Spleen (tissue), 11 donors: ENCODE results near the gene SSR3. TPM values are rescaled to one million over a fixed set of nuclear protein-coding genes. Genes with fewer than 3 reads are reported as not detected.

Experiments
- DNase-seq: peaks from one replicate; pipeline ENCODE4 v3.0.0-alpha.2; 2020
- H3K27ac ChIP-seq, 8 donors: fragments of 200-600 bp; sonication (generic) in 7 of 8; 1 replicate in 4 of 8; 2 replicates in 4 of 8; pipeline versions ENCODE4 v1.5.0 to v1.8.0; 2016 to 2021; ENCODE audit warnings: inconsistent platforms in 4 of 8, mild to moderate bottlenecking in 4 of 8, moderate library complexity in 1 of 8
- H3K27me3 ChIP-seq, 7 donors: fragments of 200-600 bp; sonication (generic) in 6 of 7; replicated peaks in 1 of 7; 1 replicate in 4 of 7; 2 replicates in 3 of 7; pipeline versions ENCODE4 v1.5.0 to v1.8.0; 2016 to 2021; ENCODE audit warnings: inconsistent platforms in 3 of 7, mild to moderate bottlenecking in 1 of 7
- H3K36me3 ChIP-seq, 6 donors: fragments of 200-600 bp; sonication (generic) in 5 of 6; 1 replicate in 4 of 6; 2 replicates in 2 of 6; pipeline versions ENCODE4 v1.5.0 to v1.8.0; 2016 to 2021; ENCODE audit warnings: inconsistent platforms in 2 of 6
- H3K4me1 ChIP-seq, 6 donors: fragments of 200-600 bp; sonication (generic) in 5 of 6; 1 replicate in 3 of 6; 2 replicates in 3 of 6; pipeline versions ENCODE4 v1.5.0 to v1.8.0; 2016 to 2021; ENCODE audit warnings: inconsistent platforms in 3 of 6
- H3K4me3 ChIP-seq, 8 donors: fragments of 200-600 bp; sonication (generic) in 7 of 8; 1 replicate in 4 of 8; 2 replicates in 4 of 8; pipeline versions ENCODE4 v1.5.0 to v1.8.0; 2016 to 2021; ENCODE audit warnings: inconsistent platforms in 4 of 8, mild to moderate bottlenecking in 4 of 8, moderate library complexity in 2 of 8
- H3K9me3 ChIP-seq, 8 donors: fragments of 200-600 bp; sonication (generic) in 7 of 8; 1 replicate in 4 of 8; 2 replicates in 4 of 8; pipeline versions ENCODE4 v1.5.0 to v1.8.0; 2016 to 2021; ENCODE audit warnings: inconsistent platforms in 4 of 8
- POLR2A ChIP-seq, 3 donors: fragments of 450-650 bp; IDR thresholded peaks; one replicate each; pipeline ENCODE4 v1.5.1; 2017; ENCODE audit warnings: antibody characterized with exemption in 3 of 3, mild to moderate bottlenecking in 1 of 3
- POLR2AphosphoS5 ChIP-seq, 3 donors: sonication (generic); formaldehyde crosslinking; IDR thresholded peaks; one replicate each; pipeline ENCODE4 v1.5.1; 2017; ENCODE audit warnings: antibody characterized with exemption in 3 of 3
- whole genome bisulfite sequencing, 5 donors: extraction: QIAGEN DNeasy Blood & Tissue Kit in 3 of 5; methylation state at CpG; one replicate each; pipeline versions ENCODE4 v1.1.5 to v1.1.7; 2013 to 2018; 5-methylcytosine and 5-hydroxymethylcytosine counted together
- intact Hi-C: fragments of 100-400 bp; cut with DNase I; formaldehyde crosslinking; loops from one replicate; pipeline ENCODE4 v1.15.0; 2023; ENCODE audit warnings: low total_unique reads
- polyA plus RNA-seq, 3 donors: library from polyadenylated mRNA; stranded (reverse); fragments of 200-250 nt; gene quantifications; one replicate each; pipeline ENCODE4 v1.2.1, GENCODE V29; 2013
- total RNA-seq, 7 donors: library from RNA; depleted of rRNA in 3 of 7; stranded (reverse); fragments of >200 nt in 3 of 7; fragmentation: NEBNext Ultra II Directional in 4 of 7; extraction: Animal tissue kit (Norgen Biotek cat#: 25700) in 4 of 7; gene quantifications; one replicate each; pipeline versions ENCODE4 v1.1.0 to v1.2.1, GENCODE V29; 2016 to 2021
- TF ChIP-seq, protein P1 (sequence below), 11 experiments: fragments of 200-600 bp in 7 of 11; fragments of 450-650 bp in 4 of 11; sonication (generic) in 4 of 11; IDR thresholded peaks in 8 of 11; conservative IDR thresholded peaks in 3 of 11; 1 replicate in 7 of 11; 2 replicates in 4 of 11; pipeline versions ENCODE4 v1.4.0 to v1.8.0; 2016 to 2021; ENCODE audit warnings: antibody characterized with exemption in 11 of 11, inconsistent platforms in 4 of 11, mild to moderate bottlenecking in 1 of 11
- donor health status: healthy with polysubstance abuse.
- donor health status: DM: no; HTN: no; CAD: no; lungs with moderate emphysema.
- donor health status: DM: no; HTN: no; CAD: no.
- donor health status: Bipolar disorder and iron deficiency.
- donor health status: healthy.
- donor health status: DM: no; HTN: no; CAD: no.
- donor health status: DM: yes; HTN: yes; CAD: no.

Gene SSR3
- total and polyA plus RNA-seq, 10 donors: 36.6 to 123 (median 96.7) TPM

DNA sequence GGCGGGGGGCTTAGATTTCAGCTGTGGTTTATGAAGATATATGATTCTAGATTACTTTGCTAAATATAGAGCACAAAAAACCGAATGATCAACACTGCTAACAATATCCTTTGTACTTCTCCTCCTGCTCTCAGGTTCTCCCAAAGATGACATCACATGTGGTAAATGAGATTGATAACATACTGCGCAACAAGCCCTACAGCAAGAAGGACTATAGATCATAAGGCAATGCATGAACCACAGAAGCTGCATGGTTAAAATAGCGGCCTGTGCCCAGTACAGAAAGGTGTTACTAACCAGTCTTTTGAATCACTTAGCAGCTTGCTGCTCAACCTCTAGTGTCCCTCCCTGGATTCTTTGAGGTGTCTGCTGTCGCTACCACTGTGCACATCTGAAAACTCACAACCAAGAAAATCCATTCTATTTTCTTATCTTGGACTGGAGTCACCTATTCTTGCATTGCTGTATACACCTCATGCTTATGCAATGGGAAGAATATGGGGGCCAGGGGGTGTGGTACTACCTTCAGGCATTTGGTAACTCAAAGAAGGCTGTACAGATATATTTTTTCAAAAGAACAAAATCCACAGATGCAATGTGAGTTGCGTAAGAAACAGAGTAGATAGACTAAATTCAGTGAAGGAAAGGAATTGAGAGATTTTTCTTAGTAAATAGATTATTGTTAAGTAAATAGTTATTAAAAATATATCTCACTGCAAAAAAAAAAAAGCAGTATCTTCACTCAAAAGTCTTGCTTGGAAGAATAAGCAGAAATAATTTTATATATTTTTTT is 18.2 kb downstream of the SSR3 start:
- DNase-seq: no peak
- Histone ChIP-seq H3K27ac (no peak overlapping the region), H3K27me3 (no peaks in the 10 kb centered on the region), H3K4me1 (peaks cover 0 to 7% (median 0%) of the 10 kb centered on the region in 6 donors), H3K4me3 (no peak overlapping the region), H3K36me3 (peaks cover 0 to 54% (median 15%) of the 10 kb centered on the region in 6 donors), H3K9me3 (no peaks in the 10 kb centered on the region)
- intact Hi-C loops: no loop called here
- WGBS, 5 donors: 84 to 91% (median 89%) methylated on average over 6 of the region's 6 CpGs
- TF ChIP-seq, protein P1, sequence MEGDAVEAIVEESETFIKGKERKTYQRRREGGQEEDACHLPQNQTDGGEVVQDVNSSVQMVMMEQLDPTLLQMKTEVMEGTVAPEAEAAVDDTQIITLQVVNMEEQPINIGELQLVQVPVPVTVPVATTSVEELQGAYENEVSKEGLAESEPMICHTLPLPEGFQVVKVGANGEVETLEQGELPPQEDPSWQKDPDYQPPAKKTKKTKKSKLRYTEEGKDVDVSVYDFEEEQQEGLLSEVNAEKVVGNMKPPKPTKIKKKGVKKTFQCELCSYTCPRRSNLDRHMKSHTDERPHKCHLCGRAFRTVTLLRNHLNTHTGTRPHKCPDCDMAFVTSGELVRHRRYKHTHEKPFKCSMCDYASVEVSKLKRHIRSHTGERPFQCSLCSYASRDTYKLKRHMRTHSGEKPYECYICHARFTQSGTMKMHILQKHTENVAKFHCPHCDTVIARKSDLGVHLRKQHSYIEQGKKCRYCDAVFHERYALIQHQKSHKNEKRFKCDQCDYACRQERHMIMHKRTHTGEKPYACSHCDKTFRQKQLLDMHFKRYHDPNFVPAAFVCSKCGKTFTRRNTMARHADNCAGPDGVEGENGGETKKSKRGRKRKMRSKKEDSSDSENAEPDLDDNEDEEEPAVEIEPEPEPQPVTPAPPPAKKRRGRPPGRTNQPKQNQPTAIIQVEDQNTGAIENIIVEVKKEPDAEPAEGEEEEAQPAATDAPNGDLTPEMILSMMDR (IDR thresholded peaks at IDR 0.05 in 8 of 11, conservative IDR thresholded peaks at IDR 0.05 in 3 of 11): no peak
- TF ChIP-seq POLR2AphosphoS5 (IDR thresholded peaks at IDR 0.05) (peak in 1 of 3 donors; percentile 15), POLR2A (IDR thresholded peaks at IDR 0.05) (no peak)

DNA sequence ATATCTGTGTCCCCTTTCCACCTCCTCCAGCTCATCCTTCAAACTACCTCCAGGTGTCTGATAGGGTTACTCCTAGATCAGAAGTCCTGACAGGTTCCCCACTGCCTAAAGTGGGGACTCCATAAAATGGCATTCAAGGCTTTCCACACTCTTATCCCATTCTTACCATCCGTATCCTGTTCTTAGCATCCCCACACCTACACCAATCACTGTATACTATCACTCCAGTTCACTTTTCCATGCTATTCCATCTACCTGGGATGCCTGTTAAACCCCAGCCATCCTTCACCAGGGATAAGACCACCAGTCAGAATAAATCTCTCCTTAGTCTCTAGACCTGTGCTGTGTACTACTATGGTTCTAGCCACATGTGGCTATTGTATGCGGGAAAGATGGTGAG is 19.1 kb downstream of the SSR3 start:
- Histone ChIP-seq H3K4me3 (no peak overlapping the region), H3K27ac (no peak overlapping the region), H3K9me3 (no peaks in the 10 kb centered on the region), H3K27me3 (no peaks in the 10 kb centered on the region), H3K4me1 (peaks cover 0 to 2% (median 0%) of the 10 kb centered on the region in 6 donors), H3K36me3 (peaks cover 0 to 53% (median 13%) of the 10 kb centered on the region in 6 donors)
- intact Hi-C loops: no loop called here
- TF ChIP-seq, protein P1 (IDR thresholded peaks at IDR 0.05 in 8 of 11, conservative IDR thresholded peaks at IDR 0.05 in 3 of 11): no peak
- TF ChIP-seq POLR2AphosphoS5 (IDR thresholded peaks at IDR 0.05) (no peak), POLR2A (IDR thresholded peaks at IDR 0.05) (no peak)
- no peak for DNase-seq
- WGBS, 5 donors: 96 to 100% (median 99%) methylated on average over 2 of the region's 2 CpGs

DNA sequence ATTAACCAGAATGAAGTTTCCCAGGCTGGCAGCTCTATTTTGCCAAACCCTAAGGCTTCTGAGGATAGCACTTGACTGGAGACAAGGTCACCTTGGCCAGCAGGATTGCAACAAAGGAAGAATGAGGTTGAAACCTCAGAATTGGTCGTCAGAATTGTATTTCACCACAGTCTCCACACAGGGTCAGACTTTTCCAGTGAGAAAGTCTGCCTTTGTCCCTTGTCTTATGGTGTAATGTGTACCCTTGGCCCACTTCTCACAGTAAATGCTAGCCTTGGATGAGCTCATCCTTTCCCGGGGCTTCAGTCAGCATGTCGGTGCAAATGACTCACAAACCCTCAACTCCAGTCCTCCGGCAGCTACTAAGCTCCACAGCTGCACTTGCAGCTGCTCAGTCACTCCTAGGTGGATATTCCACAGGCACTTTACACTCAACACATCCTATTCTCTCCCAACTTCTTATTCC is 19.7 kb downstream of the SSR3 start:
- no peak for DNase-seq
- TF ChIP-seq POLR2AphosphoS5 (IDR thresholded peaks at IDR 0.05) (peak in 1 of 3 donors; percentile 45), POLR2A (IDR thresholded peaks at IDR 0.05) (no peak)
- Histone ChIP-seq H3K4me3 (no peak overlapping the region), H3K27me3 (no peaks in the 10 kb centered on the region), H3K9me3 (no peaks in the 10 kb centered on the region), H3K27ac (no peak overlapping the region), H3K36me3 (peaks cover 0 to 47% (median 13%) of the 10 kb centered on the region in 6 donors), H3K4me1 (no peaks in the 10 kb centered on the region)
- WGBS, 5 donors: 49 to 69% (median 67%) methylated on average over 4 of the region's 4 CpGs
- intact Hi-C loops: no loop called here

DNA sequence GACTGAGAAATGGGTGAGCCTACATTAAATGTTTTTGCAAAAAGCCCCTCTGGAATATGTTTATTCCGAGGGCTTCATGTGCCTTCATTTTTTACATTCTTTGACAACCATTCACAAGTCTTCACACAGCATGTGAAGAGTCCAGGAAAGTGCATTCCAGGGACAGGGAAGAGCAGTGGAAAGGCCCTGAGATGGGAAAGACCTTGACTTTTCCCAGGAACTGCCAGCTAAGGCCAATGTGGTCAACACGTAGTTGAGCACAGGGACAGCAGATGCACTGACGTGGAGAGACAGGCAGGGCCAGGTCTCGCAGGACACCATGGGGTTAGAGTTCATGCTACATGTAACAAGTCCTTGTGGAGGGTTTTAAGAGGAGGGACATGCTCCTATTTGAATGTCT is 21.7 kb downstream of the SSR3 start:
- TF ChIP-seq POLR2A (IDR thresholded peaks at IDR 0.05) (no peak), POLR2AphosphoS5 (IDR thresholded peaks at IDR 0.05) (no peak)
- TF ChIP-seq, protein P1 (IDR thresholded peaks at IDR 0.05 in 8 of 11, conservative IDR thresholded peaks at IDR 0.05 in 3 of 11): no peak
- Histone ChIP-seq H3K27me3 (no peaks in the 10 kb centered on the region), H3K27ac (no peak overlapping the region), H3K9me3 (no peaks in the 10 kb centered on the region), H3K4me1 (no peaks in the 10 kb centered on the region), H3K36me3 (peaks cover 0 to 27% (median 2%) of the 10 kb centered on the region in 6 donors), H3K4me3 (no peak overlapping the region)
- no peak for DNase-seq
- intact Hi-C loops: no loop called here
- WGBS, 5 donors: 74 to 93% (median 81%) methylated on average over 4 of the region's 4 CpGs
